Endothelial cell of umbilical vein (primary cell): Measurements from ENCODE around the gene MMP27. TPM values are rescaled to one million over a fixed set of nuclear protein-coding genes. Genes with fewer than 3 reads are reported as not detected.

Source experiments
- BruUV-seq: library from RNA; stranded (reverse); fragments of 400-500 nt; replicated peaks from 2 replicates; lab custom pipeline; 2021; lab: Mats Ljungman, UMichigan
- CTCF ChIA-PET: fragments of 300-600, 350-600 bp; sonication (Branson Sonifier 250); formaldehyde crosslinking; loops from one replicate; lab custom pipeline; 2021; ENCODE audit warnings: antibody characterized with exemption, inconsistent platforms; lab: Charles Lee
- POLR2A ChIA-PET: fragments of 300-600, 350-600 bp; sonication (Branson Sonifier 250); formaldehyde crosslinking; loops from one replicate; lab custom pipeline; 2021; ENCODE audit warnings: antibody characterized with exemption, inconsistent platforms; lab: Charles Lee
- DNase-seq: peaks from one replicate; pipeline ENCODE4 v3.0.0-alpha.2; 2011; ENCODE audit warnings: low read depth, low spot score
- FAIRE-seq: peaks from 2 replicates; lab custom pipeline; 2011; peaks lifted over from hg19 to GRCh38; lab: Jason Lieb, UNC
- H2AFZ ChIP-seq: 2 replicates; pipeline ENCODE4 v1.6.0; 2012; ENCODE audit warnings: low read depth, low read length, control low read depth, inconsistent platforms
- H3K27ac ChIP-seq: 2 replicates; pipeline ENCODE4 v1.5.1; 2011; ENCODE audit warnings: low read depth, mild to moderate bottlenecking, control low read depth, low read length, moderate library complexity; ENCODE audit not compliant: insufficient read depth
- H3K27me3 ChIP-seq, 2 experiments: 2 replicates each; pipeline versions ENCODE4 v1.6.0 to v1.6.1; 2011; ENCODE audit warnings: low read length in 2 of 2, mixed read lengths in 1 of 2; ENCODE audit not compliant: control insufficient read depth in 2 of 2, insufficient read depth in 2 of 2
- H3K36me3 ChIP-seq, 2 experiments: 2 replicates in 1 of 2; 3 replicates in 1 of 2; pipeline ENCODE4 v1.5.1; 2011; ENCODE audit warnings: low read length in 2 of 2, mild to moderate bottlenecking in 1 of 2, moderate library complexity in 1 of 2; ENCODE audit not compliant: control insufficient read depth in 2 of 2, insufficient read depth in 2 of 2; ENCODE audit errors: extremely low read depth in 1 of 2
- H3K4me1 ChIP-seq: 3 replicates; pipeline ENCODE4 v1.5.1; 2011; ENCODE audit warnings: mild to moderate bottlenecking, low read length; ENCODE audit not compliant: control insufficient read depth, insufficient read depth; ENCODE audit errors: extremely low read depth
- H3K4me2 ChIP-seq: 2 replicates; pipeline ENCODE4 v1.6.1; 2011; ENCODE audit warnings: low read length, control low read depth, mixed read lengths; ENCODE audit not compliant: insufficient read depth
- H3K4me3 ChIP-seq, 3 experiments: fragments of 200-600 bp in 1 of 3; sonication (generic), shearing (Covaris generic) in 1 of 3; replicated peaks in 1 of 3; 2 replicates each; pipeline ENCODE4 v1.5.1; 2011 to 2016; ENCODE audit warnings: control low read depth in 3 of 3, low read length in 3 of 3, mild to moderate bottlenecking in 2 of 3, inconsistent platforms in 1 of 3, low read depth in 1 of 3, moderate library complexity in 1 of 3; ENCODE audit not compliant: insufficient read depth in 1 of 3
- H3K79me2 ChIP-seq: 2 replicates; pipeline ENCODE4 v1.6.0; 2012; ENCODE audit warnings: low read length, inconsistent platforms; ENCODE audit not compliant: control insufficient read depth, insufficient read depth
- H3K9ac ChIP-seq: replicated peaks from 2 replicates; pipeline ENCODE3; 2011; ENCODE audit warnings: low read length, control low read depth; ENCODE audit not compliant: insufficient read depth; ENCODE audit errors: extremely low read depth
- H3K9me1 ChIP-seq: replicated peaks from 3 replicates; pipeline ENCODE4 v1.6.0; 2011; ENCODE audit warnings: mild to moderate bottlenecking, low read length; ENCODE audit not compliant: control insufficient read depth, insufficient read depth; ENCODE audit errors: extremely low read depth
- H3K9me3 ChIP-seq: replicated peaks from 2 replicates; pipeline ENCODE4 v1.5.1; 2012; ENCODE audit warnings: low read length, inconsistent platforms; ENCODE audit not compliant: control insufficient read depth, insufficient read depth
- H4K20me1 ChIP-seq: replicated peaks from 2 replicates; pipeline ENCODE3; 2011; ENCODE audit warnings: mild to moderate bottlenecking, low read length; ENCODE audit not compliant: control insufficient read depth, insufficient read depth; ENCODE audit errors: extremely low read depth
- EZH2 ChIP-seq: IDR thresholded peaks from 2 replicates; pipeline ENCODE4 v1.6.1; 2012; ENCODE audit warnings: borderline replicate concordance, low read depth, mild to moderate bottlenecking, moderate library complexity, low read length, inconsistent platforms; ENCODE audit not compliant: severe bottlenecking
- FOS ChIP-seq: IDR thresholded peaks from 2 replicates; pipeline ENCODE4 v1.6.1; 2011; ENCODE audit warnings: mild to moderate bottlenecking, low read length, moderate library complexity, borderline replicate concordance; ENCODE audit not compliant: insufficient read depth
- GATA2 ChIP-seq: IDR thresholded peaks from 2 replicates; pipeline ENCODE4 v1.7.0; 2011; ENCODE audit warnings: low read depth, mild to moderate bottlenecking, moderate library complexity, mixed read lengths, low read length; ENCODE audit not compliant: insufficient read length, insufficient read depth
- JUN ChIP-seq: IDR thresholded peaks from 2 replicates; pipeline ENCODE4 v1.6.1; 2011; ENCODE audit warnings: borderline replicate concordance, low read depth; ENCODE audit not compliant: insufficient read length, insufficient read depth
- MAX ChIP-seq: IDR thresholded peaks from 2 replicates; pipeline ENCODE4 v1.6.1; 2011; ENCODE audit not compliant: insufficient read depth, insufficient read length
- MYC ChIP-seq: IDR thresholded peaks from one replicate; pipeline ENCODE4 v1.6.1; 2011; ENCODE audit warnings: mild to moderate bottlenecking, low read depth, low read length
- POLR2A ChIP-seq: IDR thresholded peaks from 2 replicates; pipeline ENCODE4 v1.6.1; 2012; ENCODE audit warnings: low read depth, mild to moderate bottlenecking, control low read depth, low read length
- POLR2AphosphoS5 ChIP-seq: IDR thresholded peaks from 2 replicates; pipeline ENCODE4 v1.6.1; 2012; ENCODE audit warnings: low read depth, mild to moderate bottlenecking, control low read depth, low read length, moderate library complexity; ENCODE audit not compliant: insufficient read depth
- dilution Hi-C: fragments of 300-500 bp; cut with MboI; formaldehyde crosslinking; loops from one replicate; pipeline ENCODE4 v1.15.0; 2019; ENCODE audit warnings: low sequenced_read_pairs; ENCODE audit not compliant: extremely low pct_ligation_motif_present
- intact Hi-C: fragments of 100-400 bp; cut with micrococcal nuclease; formaldehyde crosslinking; loops from one replicate; pipeline ENCODE4 v1.10.0; 2022
- polyA plus RNA-seq, 4 experiments: library from polyadenylated mRNA; depleted of rRNA in 3 of 4; stranded (reverse) in 3 of 4; unstranded in 1 of 4; fragments of >200 nt; gene quantifications; 2 replicates each; pipeline versions ENCODE4 v1.2.1 to v1.2.3, GENCODE V29; 2011 to 2012; ENCODE audit warnings: missing spikeins in 1 of 4
- total RNA-seq: library from RNA; stranded (reverse); gene quantifications from 2 replicates; pipeline ENCODE4 v1.2.3, GENCODE V29; 2021
- TF ChIP-seq, protein P1 (sequence below), 2 donors: IDR thresholded peaks; 1 replicate in 1 of 2; 2 replicates in 1 of 2; pipeline ENCODE4 v1.5.1; 2011; ENCODE audit warnings: low read length in 2 of 2, mild to moderate bottlenecking in 2 of 2, moderate library complexity in 2 of 2, control low read depth in 1 of 2, inconsistent platforms in 1 of 2, low read depth in 1 of 2; ENCODE audit not compliant: insufficient read depth in 1 of 2; ENCODE audit errors: extremely low read depth in 1 of 2

The MMP27 gene
- total and polyA plus RNA-seq, 2 donors (not counting 3 experiments of a cell fraction or from before 2014, with no cell fraction given), result not detected

- no TSS peak for BruUV-seq
- no peak overlapping the region for H3K27ac ChIP-seq
- FAIRE-seq (no peak), DNase-seq (no peak)
- TF ChIP-seq MAX, result no peak
- TF ChIP-seq EZH2, result no peak
- TF ChIP-seq POLR2A, result no peak
- TF ChIP-seq JUN, result no peak
- TF ChIP-seq MYC, result no peak
- no peak for TF ChIP-seq GATA2
- TF ChIP-seq, protein P1, sequence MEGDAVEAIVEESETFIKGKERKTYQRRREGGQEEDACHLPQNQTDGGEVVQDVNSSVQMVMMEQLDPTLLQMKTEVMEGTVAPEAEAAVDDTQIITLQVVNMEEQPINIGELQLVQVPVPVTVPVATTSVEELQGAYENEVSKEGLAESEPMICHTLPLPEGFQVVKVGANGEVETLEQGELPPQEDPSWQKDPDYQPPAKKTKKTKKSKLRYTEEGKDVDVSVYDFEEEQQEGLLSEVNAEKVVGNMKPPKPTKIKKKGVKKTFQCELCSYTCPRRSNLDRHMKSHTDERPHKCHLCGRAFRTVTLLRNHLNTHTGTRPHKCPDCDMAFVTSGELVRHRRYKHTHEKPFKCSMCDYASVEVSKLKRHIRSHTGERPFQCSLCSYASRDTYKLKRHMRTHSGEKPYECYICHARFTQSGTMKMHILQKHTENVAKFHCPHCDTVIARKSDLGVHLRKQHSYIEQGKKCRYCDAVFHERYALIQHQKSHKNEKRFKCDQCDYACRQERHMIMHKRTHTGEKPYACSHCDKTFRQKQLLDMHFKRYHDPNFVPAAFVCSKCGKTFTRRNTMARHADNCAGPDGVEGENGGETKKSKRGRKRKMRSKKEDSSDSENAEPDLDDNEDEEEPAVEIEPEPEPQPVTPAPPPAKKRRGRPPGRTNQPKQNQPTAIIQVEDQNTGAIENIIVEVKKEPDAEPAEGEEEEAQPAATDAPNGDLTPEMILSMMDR (IDR thresholded peaks at IDR 0.05; ENCODE audit: extremely low read depth in 1 of 2, insufficient read depth in 1 of 2, low read depth in 1 of 2, low read length in 2 of 2), result no peak
- no peak for TF ChIP-seq POLR2AphosphoS5
- TF ChIP-seq FOS, result no peak
- no peak overlapping the region for H2AFZ ChIP-seq
- no peaks in the 10 kb centered on the region for H3K79me2 ChIP-seq
- no peaks in the 10 kb centered on the region for H3K9me3 ChIP-seq
- H3K27me3 ChIP-seq, result peaks cover 0 to 5% of the 10 kb centered on the region in 2 experiments
- no peak overlapping the region for H3K4me3 ChIP-seq
- H3K4me1 ChIP-seq, result no peaks in the 10 kb centered on the region
- H3K4me2 ChIP-seq, result no peak overlapping the region
- CTCF ChIA-PET, result interaction anchor here (1.4 to 1.6 kb wide), 2 partner anchors 23 to 42 kb away, joined by 3 to 4 read pairs; no protein-coding TSS in a partner anchor
- intact Hi-C loops, result no loop called here
- dilution Hi-C loops, result no loop called here
- no peaks in the 10 kb centered on the region for H4K20me1 ChIP-seq
- POLR2A ChIA-PET, result no interaction called here
- H3K36me3 ChIP-seq, result no peaks in the 10 kb centered on the region
- no peak overlapping the region for H3K9ac ChIP-seq
- H3K9me1 ChIP-seq, result no peaks in the 10 kb centered on the region
Observed at GRCh38 chr11:102708654-102709053, 3.1 kb upstream of the MMP27 start.
